ENCODE measurements around the gene NLRX1. TPM values are rescaled to one million over a fixed set of nuclear protein-coding genes. Genes with fewer than 3 reads are reported as not detected.

NLRX1 gene
- total RNA-seq, 1 experiment from 2014 or later: 25.2 TPM

- ChIA-PET CTCF (no interaction called here), POLR2A (no interaction called here)
- intact Hi-C loops (cut with micrococcal nuclease; ENCODE audit: unreplicated experiment): no loop called here
These were observed 10.1 kb upstream of the NLRX1 start for GRCh38 chr11:119158467-119158866.

GRCh38 chr11:119160151-119160550, 8.4 kb upstream of the NLRX1 start:
- in situ Hi-C loops (cut with HindIII; ENCODE audit: low pct_unique_long_range_greater_than_20kb, low sequenced_read_pairs) (no loop called here), intact Hi-C loops (cut with micrococcal nuclease; ENCODE audit: unreplicated experiment) (no loop called here)
- H3K27ac ChIP-seq (ENCODE audit: low read length): no peak overlapping the region
- no peaks in the 10 kb centered on the region for H3K36me3 ChIP-seq (ENCODE audit: control insufficient read depth, insufficient read depth, low read length)
- POLR2A ChIA-PET: interaction anchor here (0.5 kb wide), 1 partner anchor 11 kb away, joined by 3 read pairs; no protein-coding TSS in a partner anchor
- no peak for DNase-seq (ENCODE audit: low read depth, low spot score)
- no peaks in the 10 kb centered on the region for H3K27me3 ChIP-seq (ENCODE audit: control insufficient read depth, insufficient read depth, low read length)
- no peak for ATAC-seq
- no peaks in the 10 kb centered on the region for H3K9me3 ChIP-seq (ENCODE audit: control insufficient read depth, insufficient read depth, low read depth, low read length)
- no peak for TF ChIP-seq REST (IDR thresholded peaks at IDR 0.05; ENCODE audit: insufficient read depth in 1 of 2, low read depth in 2 of 2, low read length in 1 of 2)
- no peak for TF ChIP-seq CTCF (IDR thresholded peaks at IDR 0.05)
- no peak for TF ChIP-seq POLR2AphosphoS5 (IDR thresholded peaks at IDR 0.05; ENCODE audit: low read depth, low read length)
- TF ChIP-seq SIN3A (IDR thresholded peaks at IDR 0.05; ENCODE audit: borderline replicate concordance, insufficient read depth, low read depth, low read length): no peak
- TF ChIP-seq TCF7L2 (IDR thresholded peaks at IDR 0.05; ENCODE audit: low read depth, low read length): no peak
- H3K4me3 ChIP-seq (ENCODE audit: low read depth in 2 of 2, low read length in 2 of 2): no peak overlapping the region
- no peaks in the 10 kb centered on the region for H3K4me1 ChIP-seq (ENCODE audit: control insufficient read depth, insufficient read depth, low read length)
- CTCF ChIA-PET: interaction anchor here (0.6 kb wide), 1 partner anchor 18 kb away, joined by 5 read pairs; no protein-coding TSS in a partner anchor
- no TSS peak for BruUV-seq (replicated peaks)

More at GRCh38 chr11:119158467-119158866, 10.1 kb upstream of the NLRX1 start:
- DNase-seq (ENCODE audit: low read depth, low spot score) (no peak), ATAC-seq (no peak)
- BruUV-seq (replicated peaks): no TSS peak
- H3K4me3 ChIP-seq (ENCODE audit: low read depth in 2 of 2, low read length in 2 of 2): no peak overlapping the region
- TF ChIP-seq POLR2AphosphoS5 (IDR thresholded peaks at IDR 0.05; ENCODE audit: low read depth, low read length) (no peak), SIN3A (IDR thresholded peaks at IDR 0.05; ENCODE audit: borderline replicate concordance, insufficient read depth, low read depth, low read length) (no peak), CTCF (IDR thresholded peaks at IDR 0.05) (no peak), TCF7L2 (IDR thresholded peaks at IDR 0.05; ENCODE audit: low read depth, low read length) (no peak), REST (IDR thresholded peaks at IDR 0.05; ENCODE audit: insufficient read depth in 1 of 2, low read depth in 2 of 2, low read length in 1 of 2) (no peak)
- in situ Hi-C loops (cut with HindIII; ENCODE audit: low pct_unique_long_range_greater_than_20kb, low sequenced_read_pairs): no loop called here
- no peaks in the 10 kb centered on the region for H3K36me3 ChIP-seq (ENCODE audit: control insufficient read depth, insufficient read depth, low read length)
- no peaks in the 10 kb centered on the region for H3K27me3 ChIP-seq (ENCODE audit: control insufficient read depth, insufficient read depth, low read length)
- H3K4me1 ChIP-seq (ENCODE audit: control insufficient read depth, insufficient read depth, low read length): no peaks in the 10 kb centered on the region
- H3K27ac ChIP-seq (ENCODE audit: low read length): no peak overlapping the region
- H3K9me3 ChIP-seq (ENCODE audit: control insufficient read depth, insufficient read depth, low read depth, low read length): no peaks in the 10 kb centered on the region

Measured in Panc1 (cell line).